ENCODE results near the gene FBXL15. TPM values are rescaled to one million over a fixed set of nuclear protein-coding genes. Genes with fewer than 3 reads are reported as not detected.

The FBXL15 gene
- total RNA-seq, 4 donors from 2014 or later = 14.2 to 34.8 (median 21.0) TPM

GRCh38 chr10:102435133-102435497, 14.5 kb downstream of the FBXL15 start:
- no peak for DNase-seq
- Histone ChIP-seq H3K27ac (no peak overlapping the region), H3K4me1 (peaks cover 6 to 12% of the 10 kb centered on the region in 2 donors), H3K27me3 (peaks cover 6 to 11% (median 9%) of the 10 kb centered on the region in 3 donors), H3K4me3 (no peak overlapping the region), H3K36me3 (no peaks in the 10 kb centered on the region), H3K9me3 (no peaks in the 10 kb centered on the region)
- TF ChIP-seq, protein P1, sequence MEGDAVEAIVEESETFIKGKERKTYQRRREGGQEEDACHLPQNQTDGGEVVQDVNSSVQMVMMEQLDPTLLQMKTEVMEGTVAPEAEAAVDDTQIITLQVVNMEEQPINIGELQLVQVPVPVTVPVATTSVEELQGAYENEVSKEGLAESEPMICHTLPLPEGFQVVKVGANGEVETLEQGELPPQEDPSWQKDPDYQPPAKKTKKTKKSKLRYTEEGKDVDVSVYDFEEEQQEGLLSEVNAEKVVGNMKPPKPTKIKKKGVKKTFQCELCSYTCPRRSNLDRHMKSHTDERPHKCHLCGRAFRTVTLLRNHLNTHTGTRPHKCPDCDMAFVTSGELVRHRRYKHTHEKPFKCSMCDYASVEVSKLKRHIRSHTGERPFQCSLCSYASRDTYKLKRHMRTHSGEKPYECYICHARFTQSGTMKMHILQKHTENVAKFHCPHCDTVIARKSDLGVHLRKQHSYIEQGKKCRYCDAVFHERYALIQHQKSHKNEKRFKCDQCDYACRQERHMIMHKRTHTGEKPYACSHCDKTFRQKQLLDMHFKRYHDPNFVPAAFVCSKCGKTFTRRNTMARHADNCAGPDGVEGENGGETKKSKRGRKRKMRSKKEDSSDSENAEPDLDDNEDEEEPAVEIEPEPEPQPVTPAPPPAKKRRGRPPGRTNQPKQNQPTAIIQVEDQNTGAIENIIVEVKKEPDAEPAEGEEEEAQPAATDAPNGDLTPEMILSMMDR (IDR thresholded peaks at IDR 0.05 in 4 of 5, conservative IDR thresholded peaks at IDR 0.05 in 1 of 5) = no peak
- no peak for TF ChIP-seq POLR2A (IDR thresholded peaks at IDR 0.05)
- intact Hi-C loops (cut with DNase I; ENCODE audit: low total_unique reads) = no loop called here
- no peak for ATAC-seq
- in situ Hi-C loops (cut with MboI; ENCODE audit: low sequenced_read_pairs in 4 of 4) = no loop called here

- Histone ChIP-seq H3K4me3 (no peak overlapping the region), H3K9me3 (no peaks in the 10 kb centered on the region), H3K27ac (no peak overlapping the region), H3K27me3 (peaks cover 6 to 11% (median 9%) of the 10 kb centered on the region in 3 donors), H3K36me3 (no peaks in the 10 kb centered on the region), H3K4me1 (peaks cover 6 to 12% of the 10 kb centered on the region in 2 donors)
- TF ChIP-seq, protein P1 (IDR thresholded peaks at IDR 0.05 in 4 of 5, conservative IDR thresholded peaks at IDR 0.05 in 1 of 5) = no peak
- TF ChIP-seq POLR2A (IDR thresholded peaks at IDR 0.05) = no peak
- no peak for DNase-seq
- ATAC-seq = no peak
- intact Hi-C loops (cut with DNase I; ENCODE audit: low total_unique reads) (no loop called here), in situ Hi-C loops (cut with MboI; ENCODE audit: low sequenced_read_pairs in 4 of 4) (no loop called here)
Observed at GRCh38 chr10:102435529-102436233, 15.0 kb downstream of the FBXL15 start.

DNA sequence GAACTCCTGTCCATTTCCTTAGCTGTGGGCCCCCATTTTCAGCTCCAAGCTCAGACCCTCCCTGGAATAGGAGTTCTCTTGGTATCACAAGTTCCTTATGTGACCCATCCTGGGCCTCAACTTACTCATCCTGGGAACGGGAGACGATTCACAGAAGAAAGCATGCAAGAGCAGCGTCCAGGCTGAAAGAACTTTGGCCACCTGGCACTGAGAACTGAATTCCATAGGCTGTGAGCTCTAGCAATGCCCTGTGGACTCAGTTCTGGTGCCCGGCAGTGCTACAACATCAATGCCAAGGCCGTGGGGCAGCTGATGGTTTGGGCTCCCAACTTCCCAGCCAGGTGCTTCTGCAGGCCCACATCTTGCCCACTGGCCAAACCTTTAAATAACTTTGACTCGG, 15.7 kb downstream of the FBXL15 start:
- DNase-seq (no peak), ATAC-seq (no peak)
- intact Hi-C loops (cut with DNase I; ENCODE audit: low total_unique reads) = no loop called here
- TF ChIP-seq POLR2A (IDR thresholded peaks at IDR 0.05) = no peak
- TF ChIP-seq, protein P1 (IDR thresholded peaks at IDR 0.05 in 4 of 5, conservative IDR thresholded peaks at IDR 0.05 in 1 of 5) = no peak
- no peaks in the 10 kb centered on the region for H3K36me3 ChIP-seq
- no peaks in the 10 kb centered on the region for H3K9me3 ChIP-seq
- H3K4me1 ChIP-seq = peaks cover 6 to 8% of the 10 kb centered on the region in 2 donors
- H3K27ac ChIP-seq = no peak overlapping the region
- peaks cover 6 to 11% (median 9%) of the 10 kb centered on the region in 3 donors for H3K27me3 ChIP-seq
- in situ Hi-C loops (cut with MboI; ENCODE audit: low sequenced_read_pairs in 4 of 4) = no loop called here
- no peak overlapping the region for H3K4me3 ChIP-seq

GRCh38 chr10:102437515-102437914, 16.9 kb downstream of the FBXL15 start:
- Histone ChIP-seq H3K4me3 (no peak overlapping the region), H3K27me3 (peaks cover 6 to 11% (median 9%) of the 10 kb centered on the region in 3 donors), H3K27ac (no peak overlapping the region), H3K4me1 (no peaks in the 10 kb centered on the region), H3K36me3 (no peaks in the 10 kb centered on the region), H3K9me3 (no peaks in the 10 kb centered on the region)
- ATAC-seq (no peak), DNase-seq (no peak)
- intact Hi-C loops (cut with DNase I; ENCODE audit: low total_unique reads) = no loop called here
- in situ Hi-C loops (cut with MboI; ENCODE audit: low sequenced_read_pairs in 4 of 4) = no loop called here
- no peak for TF ChIP-seq POLR2A (IDR thresholded peaks at IDR 0.05)
- TF ChIP-seq, protein P1 (IDR thresholded peaks at IDR 0.05 in 4 of 5, conservative IDR thresholded peaks at IDR 0.05 in 1 of 5) = no peak
